Activated B cell treated with CpG ODN at 0.5 μM for 24 hours (primary cell): ENCODE data around the gene SLC2A14. TPM values are rescaled to one million over a fixed set of nuclear protein-coding genes. Genes with fewer than 3 reads are reported as not detected.
"Not testable (repeated sequence)": the region's sequence is repeated elsewhere in the genome, so short reads cannot be mapped to it uniquely, and the experiment has no call there.

Source experiments
- ATAC-seq: fragments of 200-7000 bp; cut with Tn5 transposase; one replicate; pipeline ENCODE4 v1.10.0; 2021; ENCODE audit warnings: low read depth, mild to moderate bottlenecking, moderate library complexity
- CTCF ChIA-PET: fragments of 350-600 bp; sonication (Branson Sonifier 250); formaldehyde crosslinking; loops from one replicate; lab custom pipeline; 2021; ENCODE audit warnings: antibody characterized with exemption; lab: Charles Lee
- POLR2A ChIA-PET: fragments of 350-600 bp; sonication (Branson Sonifier 250); formaldehyde crosslinking; loops from one replicate; lab custom pipeline; 2021; ENCODE audit warnings: antibody characterized with exemption; lab: Charles Lee
- DNase-seq: peaks from one replicate; pipeline ENCODE4 v3.0.0; 2022
- H3K27ac Mint-ChIP-seq: one replicate; pipeline ENCODE4 v1.8.0; 2020; ENCODE audit warnings: mixed read lengths
- H3K27me3 Mint-ChIP-seq: one replicate; pipeline ENCODE4 v1.8.0; 2021; ENCODE audit warnings: mixed read lengths
- H3K36me3 Mint-ChIP-seq: one replicate; pipeline ENCODE4 v1.8.0; 2021; ENCODE audit warnings: low read depth, mixed read lengths
- H3K4me1 Mint-ChIP-seq: one replicate; pipeline ENCODE4 v1.8.0; 2021; ENCODE audit warnings: mixed read lengths
- H3K4me3 Mint-ChIP-seq: one replicate; pipeline ENCODE4 v1.8.0; 2020; ENCODE audit warnings: mild to moderate bottlenecking, mixed read lengths
- H3K9me3 Mint-ChIP-seq: one replicate; pipeline ENCODE4 v1.8.0; 2020; ENCODE audit warnings: mixed read lengths
- intact Hi-C: fragments of 100-400 bp; cut with micrococcal nuclease; formaldehyde crosslinking; loops from one replicate; pipeline ENCODE4 v1.15.1; 2024
- total RNA-seq: library from RNA; stranded (reverse); gene quantifications from 2 replicates; pipeline ENCODE4 v1.2.3, GENCODE V29; 2022
- TF ChIP-seq, protein P1 (sequence below): fragments of 200-600 bp; IDR thresholded peaks from one replicate; pipeline ENCODE4 v1.8.0; 2022; ENCODE audit warnings: antibody characterized with exemption, mild to moderate bottlenecking

The SLC2A14 gene
- total RNA-seq, 1 donor from 2014 or later = 1.4 TPM

DNA sequence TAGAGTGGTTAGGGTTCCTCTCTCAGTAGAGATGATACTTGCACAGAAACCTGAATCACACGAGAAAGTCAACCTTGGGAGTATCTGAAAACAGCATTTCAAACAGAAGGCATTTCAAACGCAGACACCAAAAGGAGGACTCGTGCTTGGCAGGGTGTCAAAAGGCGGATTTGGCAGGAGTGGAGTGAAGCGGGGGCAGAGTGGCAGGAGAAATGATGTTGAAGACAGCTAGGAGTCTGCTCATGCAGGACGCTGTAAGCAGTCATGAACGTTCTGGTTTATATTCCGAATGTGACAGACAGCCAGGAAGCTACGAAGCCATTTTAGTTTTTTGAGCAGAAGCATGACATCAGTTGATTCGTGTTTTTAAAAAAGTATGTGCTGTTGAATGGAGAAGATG is 33.5 kb downstream of the SLC2A14 start:
- DNase-seq, CTCF ChIA-PET, H3K9me3 Mint-ChIP-seq, H3K27me3 Mint-ChIP-seq, ATAC-seq, H3K4me1 Mint-ChIP-seq, H3K36me3 Mint-ChIP-seq, H3K27ac Mint-ChIP-seq, POLR2A ChIA-PET, intact Hi-C loops, H3K4me3 Mint-ChIP-seq: not testable (repeated sequence)

DNA sequence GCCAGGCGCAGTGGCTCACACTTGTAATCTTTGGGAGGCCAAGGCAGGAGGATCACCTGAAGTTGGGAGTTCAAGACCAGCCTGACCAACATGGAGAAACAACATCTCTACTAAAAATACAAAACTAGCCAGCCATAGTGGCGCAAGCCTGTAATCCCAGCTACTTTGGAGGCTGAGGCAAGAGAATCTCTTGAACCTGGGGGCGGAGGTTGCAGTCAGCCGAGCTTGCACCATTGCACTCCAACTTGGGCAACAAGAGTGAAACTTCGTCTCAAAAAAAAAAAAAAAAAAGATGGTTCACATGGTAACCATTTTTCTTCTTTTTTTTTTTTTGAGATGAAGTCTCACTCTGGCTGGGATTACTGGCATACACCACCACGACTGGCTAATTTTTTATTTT is 35.3 kb downstream of the SLC2A14 start:
- Mint-ChIP-seq H3K27me3 (no peaks in the 10 kb centered on the region), H3K27ac (no peak overlapping the region), H3K36me3 (no peaks in the 10 kb centered on the region), H3K4me3 (no peak overlapping the region), H3K4me1 (no peaks in the 10 kb centered on the region), H3K9me3 (no peaks in the 10 kb centered on the region)
- CTCF ChIA-PET = no interaction called here
- intact Hi-C loops = no loop called here
- ATAC-seq = no peak
- POLR2A ChIA-PET = no interaction called here
- TF ChIP-seq, protein P1, sequence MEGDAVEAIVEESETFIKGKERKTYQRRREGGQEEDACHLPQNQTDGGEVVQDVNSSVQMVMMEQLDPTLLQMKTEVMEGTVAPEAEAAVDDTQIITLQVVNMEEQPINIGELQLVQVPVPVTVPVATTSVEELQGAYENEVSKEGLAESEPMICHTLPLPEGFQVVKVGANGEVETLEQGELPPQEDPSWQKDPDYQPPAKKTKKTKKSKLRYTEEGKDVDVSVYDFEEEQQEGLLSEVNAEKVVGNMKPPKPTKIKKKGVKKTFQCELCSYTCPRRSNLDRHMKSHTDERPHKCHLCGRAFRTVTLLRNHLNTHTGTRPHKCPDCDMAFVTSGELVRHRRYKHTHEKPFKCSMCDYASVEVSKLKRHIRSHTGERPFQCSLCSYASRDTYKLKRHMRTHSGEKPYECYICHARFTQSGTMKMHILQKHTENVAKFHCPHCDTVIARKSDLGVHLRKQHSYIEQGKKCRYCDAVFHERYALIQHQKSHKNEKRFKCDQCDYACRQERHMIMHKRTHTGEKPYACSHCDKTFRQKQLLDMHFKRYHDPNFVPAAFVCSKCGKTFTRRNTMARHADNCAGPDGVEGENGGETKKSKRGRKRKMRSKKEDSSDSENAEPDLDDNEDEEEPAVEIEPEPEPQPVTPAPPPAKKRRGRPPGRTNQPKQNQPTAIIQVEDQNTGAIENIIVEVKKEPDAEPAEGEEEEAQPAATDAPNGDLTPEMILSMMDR = no peak
- no peak for DNase-seq

DNA sequence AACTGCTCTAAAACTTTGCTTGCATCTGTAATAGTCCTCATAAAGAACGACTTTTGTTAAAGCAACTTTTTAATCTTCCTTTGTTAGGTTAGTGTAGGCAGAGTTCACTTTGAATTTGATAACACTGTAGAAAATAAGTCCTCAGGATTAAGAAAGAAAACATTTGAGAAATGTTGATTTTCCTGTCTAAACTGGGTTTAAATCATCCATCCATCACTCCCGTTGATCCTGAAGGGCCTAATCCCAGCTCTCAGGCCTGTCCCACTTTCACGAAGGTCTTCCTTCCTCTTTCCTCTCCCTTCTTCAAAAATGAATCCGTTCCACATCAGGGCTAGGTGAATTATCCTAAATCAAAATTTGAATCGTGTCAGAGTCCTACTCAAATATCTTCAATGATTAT is 36.9 kb downstream of the SLC2A14 start:
- no peak overlapping the region for H3K27ac Mint-ChIP-seq
- no peaks in the 10 kb centered on the region for H3K27me3 Mint-ChIP-seq
- H3K4me3 Mint-ChIP-seq = no peak overlapping the region
- CTCF ChIA-PET = no interaction called here
- intact Hi-C loops = no loop called here
- TF ChIP-seq, protein P1 = no peak
- no peaks in the 10 kb centered on the region for H3K36me3 Mint-ChIP-seq
- POLR2A ChIA-PET = no interaction called here
- no peak for ATAC-seq
- DNase-seq = no peak
- no peaks in the 10 kb centered on the region for H3K9me3 Mint-ChIP-seq
- H3K4me1 Mint-ChIP-seq = peaks cover 2% of the 10 kb centered on the region

DNA sequence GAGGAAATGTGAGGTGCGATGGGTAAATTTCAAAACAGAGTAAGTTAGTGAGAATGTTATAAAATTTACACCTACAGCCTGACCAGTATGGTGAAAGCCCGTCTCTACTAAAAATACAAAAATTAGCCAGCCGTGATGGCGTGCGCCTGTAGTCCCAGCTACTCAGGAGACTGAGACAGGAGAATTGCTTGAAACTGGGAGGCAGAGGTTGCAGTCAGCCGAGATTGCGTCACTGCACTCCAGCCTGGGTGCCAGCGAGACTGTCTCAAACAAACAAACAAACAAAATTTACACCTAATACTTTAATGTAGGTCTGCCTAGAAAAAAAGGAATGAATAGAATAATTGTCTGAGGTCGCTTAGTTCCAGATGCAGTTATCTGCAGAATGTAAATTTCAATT is 37.6 kb downstream of the SLC2A14 start:
- Mint-ChIP-seq H3K9me3 (no peaks in the 10 kb centered on the region), H3K36me3 (no peaks in the 10 kb centered on the region), H3K4me3 (no peak overlapping the region), H3K27ac (no peak overlapping the region), H3K4me1 (peaks cover 2% of the 10 kb centered on the region), H3K27me3 (no peaks in the 10 kb centered on the region)
- intact Hi-C loops = no loop called here
- TF ChIP-seq, protein P1 = no peak
- DNase-seq (no peak), ATAC-seq (no peak)
- CTCF ChIA-PET = no interaction called here
- POLR2A ChIA-PET = no interaction called here

DNA sequence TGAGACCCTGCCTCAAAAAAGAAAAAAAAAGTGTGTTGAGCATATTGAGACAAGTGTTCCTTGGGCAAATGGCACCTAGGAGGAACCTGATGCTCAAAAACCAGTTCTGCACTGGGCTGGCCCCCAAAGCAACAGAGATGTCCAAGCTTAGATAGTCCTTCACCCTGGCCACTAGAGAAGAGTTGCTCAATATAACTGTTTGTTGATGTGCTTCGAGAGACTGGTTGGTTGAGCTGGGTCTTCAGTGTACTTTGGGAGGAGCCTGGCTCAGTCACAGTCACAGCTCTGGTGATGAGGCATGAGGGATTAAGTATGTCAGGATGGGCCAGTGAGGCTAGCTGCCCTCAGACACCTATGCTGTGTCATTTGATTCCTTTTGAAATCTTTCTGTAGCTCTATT is 38.0 kb downstream of the SLC2A14 start:
- no peak for ATAC-seq
- ChIA-PET CTCF (no interaction called here), POLR2A (no interaction called here)
- peaks cover under 1% of the 10 kb centered on the region for H3K27me3 Mint-ChIP-seq
- H3K4me1 Mint-ChIP-seq = peaks cover 2% of the 10 kb centered on the region
- TF ChIP-seq, protein P1 = no peak
- no peaks in the 10 kb centered on the region for H3K36me3 Mint-ChIP-seq
- DNase-seq = no peak
- intact Hi-C loops = no loop called here
- H3K27ac Mint-ChIP-seq = no peak overlapping the region
- no peak overlapping the region for H3K4me3 Mint-ChIP-seq
- no peaks in the 10 kb centered on the region for H3K9me3 Mint-ChIP-seq

DNA sequence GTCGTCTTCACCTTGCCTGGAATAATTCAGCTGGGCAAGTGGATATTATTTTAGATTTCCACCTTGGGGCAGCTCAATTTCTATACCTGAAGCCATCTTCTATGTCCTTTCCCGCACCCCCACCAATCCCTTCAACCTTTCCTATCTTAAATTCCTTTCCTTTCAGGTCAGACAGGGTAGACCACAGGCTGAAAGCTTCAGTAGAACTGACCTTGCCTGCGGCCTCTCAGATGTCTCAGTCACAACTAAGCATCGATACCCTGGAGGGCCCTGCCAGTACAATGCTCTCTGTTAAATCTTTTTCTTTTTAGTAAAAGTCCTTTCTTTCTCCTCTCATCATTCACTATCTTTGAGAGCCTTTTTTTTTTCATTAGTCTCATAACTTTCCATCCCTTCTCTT is 38.9 kb downstream of the SLC2A14 start:
- Mint-ChIP-seq H3K27me3 (peaks cover 3% of the 10 kb centered on the region), H3K27ac (no peak overlapping the region), H3K4me3 (no peak overlapping the region), H3K36me3 (no peaks in the 10 kb centered on the region), H3K9me3 (no peaks in the 10 kb centered on the region), H3K4me1 (peaks cover 2% of the 10 kb centered on the region)
- CTCF ChIA-PET = interaction anchor here (1.0 kb wide), 1 partner anchor 53 kb away, joined by 4 read pairs; no protein-coding TSS in a partner anchor
- no peak for ATAC-seq
- intact Hi-C loops = no loop called here
- POLR2A ChIA-PET = no interaction called here
- TF ChIP-seq, protein P1 = no peak
- DNase-seq = no peak

DNA sequence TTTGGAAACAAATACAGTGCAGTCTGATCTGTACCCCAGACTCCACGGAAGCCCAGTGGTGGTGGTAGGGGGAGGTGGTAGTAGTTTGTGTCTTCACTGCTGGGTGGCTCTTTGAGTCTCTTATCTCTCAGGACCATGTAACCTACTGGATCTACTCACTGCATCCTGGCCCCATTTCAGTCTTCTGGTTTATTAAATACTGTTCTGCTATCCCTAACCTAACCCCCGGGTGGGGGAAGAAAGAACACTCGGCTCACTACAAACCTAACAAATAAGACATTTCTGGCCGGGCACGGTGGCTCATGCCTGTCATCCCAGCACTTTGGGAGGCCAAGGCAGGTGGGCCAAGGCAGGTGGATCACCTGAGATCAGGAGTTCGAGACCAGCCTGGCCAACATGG is 39.5 kb downstream of the SLC2A14 start:
- H3K27ac Mint-ChIP-seq, POLR2A ChIA-PET, H3K4me3 Mint-ChIP-seq, H3K36me3 Mint-ChIP-seq, ATAC-seq, DNase-seq, H3K4me1 Mint-ChIP-seq, H3K27me3 Mint-ChIP-seq, intact Hi-C loops, H3K9me3 Mint-ChIP-seq: not testable (repeated sequence)
- CTCF ChIA-PET = interaction anchor here (1.0 kb wide), 1 partner anchor 52 kb away, joined by 4 read pairs; no protein-coding TSS in a partner anchor
